CD4-positive, alpha-beta T cell treated with Interleukin-15 for 1 hour (primary cell): ENCODE measurements around the gene UBE2V1.
"Not testable (repeated sequence)": the region's sequence is repeated elsewhere in the genome, so short reads cannot be mapped to it uniquely, and the experiment has no call there.

Source experiments
- DNase-seq: peaks from one replicate; pipeline ENCODE4 v3.0.0-alpha.2; 2020

The UBE2V1 gene

DNA sequence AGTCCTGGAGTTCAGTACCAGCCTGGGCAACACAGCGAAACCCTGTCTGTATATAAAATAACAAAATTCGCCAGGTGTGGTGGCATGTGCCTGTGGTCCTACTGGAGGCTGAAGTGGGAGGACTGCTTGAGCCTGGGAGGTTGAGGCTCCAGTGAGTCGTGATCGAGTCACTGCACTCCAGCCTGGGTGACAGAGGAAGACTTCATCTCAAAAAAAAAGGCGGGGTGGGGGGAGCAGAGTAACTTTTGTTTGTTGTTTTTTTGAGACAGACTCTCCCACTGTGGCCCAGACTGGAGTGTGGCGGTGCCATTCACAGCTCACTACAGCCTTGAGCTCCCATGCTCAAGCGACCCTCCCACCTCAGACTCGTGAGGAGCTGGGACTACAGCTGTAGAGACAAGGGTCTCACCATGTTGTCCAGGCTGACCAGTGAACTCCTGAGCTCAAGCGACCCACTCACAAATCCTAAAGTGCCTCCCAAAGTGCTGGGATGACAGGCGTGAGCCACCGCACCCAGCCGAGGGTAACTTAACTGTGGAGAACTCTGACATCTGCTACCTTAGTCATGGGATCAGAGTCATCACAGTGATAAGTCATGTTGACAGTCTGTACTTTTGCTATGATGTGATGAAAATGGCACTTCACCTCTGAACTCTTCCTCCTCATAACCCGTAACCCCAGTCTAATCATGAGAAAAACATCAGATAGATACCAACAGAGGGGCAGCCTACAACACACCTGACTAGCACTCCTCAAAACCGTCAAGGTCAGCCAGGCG is 24.1 kb upstream of the UBE2V1 start:
- no peak for DNase-seq

DNA sequence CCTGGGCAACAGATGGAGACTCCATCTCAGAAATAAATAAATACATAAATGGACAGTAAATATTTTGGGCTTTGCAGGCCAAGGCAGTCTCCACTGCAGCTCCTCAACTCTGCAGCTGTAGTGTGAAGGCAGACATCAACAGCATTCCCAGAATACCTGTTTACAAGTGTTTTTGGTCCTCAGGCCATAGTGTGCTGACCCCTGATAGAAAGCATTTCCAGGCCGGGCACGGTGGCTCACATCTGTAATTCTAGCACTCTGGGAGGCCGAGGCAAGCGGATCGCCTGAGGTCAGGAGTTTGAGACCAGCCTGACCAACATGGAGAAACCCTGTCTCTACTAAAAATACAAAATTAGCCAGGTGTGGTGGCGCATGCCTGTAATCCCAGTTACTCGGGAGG is 22.2 kb upstream of the UBE2V1 start:
- not testable (repeated sequence) for DNase-seq

GRCh38 chr20:50133474-50134217 is 20.7 kb upstream of the UBE2V1 start:
- DNase-seq: no peak

GRCh38 chr20:50133041-50133440 is 20.1 kb upstream of the UBE2V1 start:
- DNase-seq: no peak

DNA sequence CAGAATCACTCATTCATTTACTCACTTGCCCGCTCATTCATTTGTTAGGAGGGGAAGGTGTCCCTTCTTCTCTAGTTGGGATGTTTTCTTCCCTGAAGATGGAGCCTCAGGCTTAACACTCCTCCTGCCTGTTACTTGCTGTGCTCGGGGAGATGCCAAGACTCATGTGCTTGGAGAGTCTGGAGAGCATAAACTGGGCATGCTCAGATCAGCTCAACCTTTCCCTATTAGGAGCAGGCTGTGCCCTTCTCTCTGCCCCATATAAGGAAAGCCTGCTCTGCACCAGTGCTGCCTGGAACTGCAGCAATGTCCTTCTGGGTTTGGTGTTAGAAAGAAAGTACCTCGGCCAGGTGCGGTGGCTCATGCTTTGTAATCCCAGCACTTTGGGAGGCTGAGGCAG is 18.0 kb upstream of the UBE2V1 start:
- DNase-seq: no peak

DNA sequence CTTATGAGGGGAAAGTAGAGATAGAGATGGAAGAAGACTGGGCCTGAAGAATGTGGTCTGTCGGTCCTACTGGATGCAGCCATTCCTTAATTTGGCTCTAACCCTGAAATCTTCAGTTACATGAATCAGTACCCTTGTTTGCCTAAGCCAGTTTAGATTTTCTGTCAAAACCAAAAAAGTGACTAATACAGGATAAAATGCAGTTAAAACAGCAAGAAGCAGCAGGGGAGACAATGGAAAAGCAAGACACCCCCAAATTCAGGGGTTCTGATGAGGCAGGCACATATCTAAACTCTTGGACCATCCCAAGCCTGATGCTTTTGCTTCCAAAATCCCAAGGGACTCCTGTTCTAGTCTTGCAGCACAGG is 17.4 kb upstream of the UBE2V1 start:
- no peak for DNase-seq

DNA sequence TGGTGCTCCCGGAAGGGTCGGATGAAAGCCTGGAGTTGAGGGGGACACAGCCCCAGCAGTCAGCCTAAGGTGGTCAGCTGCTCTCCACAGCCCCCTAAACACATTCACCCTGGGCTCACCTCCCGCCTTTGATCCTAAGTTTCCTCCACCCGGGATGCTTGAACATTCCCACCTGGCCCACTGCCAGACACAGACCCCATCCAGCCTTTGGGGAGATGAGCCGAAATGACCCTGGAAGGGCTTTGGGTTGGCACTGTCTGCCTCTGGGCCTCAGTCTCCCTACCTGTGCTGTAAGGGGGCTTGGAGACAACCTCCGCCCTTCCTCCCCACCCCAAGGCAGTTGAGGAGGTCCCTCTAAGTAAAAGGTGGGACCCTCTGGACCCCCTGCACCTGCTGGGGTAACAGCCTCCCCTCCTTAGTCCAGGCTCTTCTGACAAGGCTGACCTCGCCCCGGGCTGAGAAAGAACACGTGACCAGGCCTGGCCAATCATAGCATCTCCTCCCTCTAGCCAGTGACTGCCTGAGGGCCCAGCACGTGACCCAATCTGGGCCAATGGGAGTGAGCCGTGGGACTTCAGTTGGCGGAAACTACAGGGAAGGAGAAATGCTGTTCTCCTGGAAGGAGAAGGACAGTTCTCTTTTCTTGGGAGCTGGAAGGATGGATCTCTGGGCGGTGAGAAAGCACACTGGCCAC is 16.9 kb upstream of the UBE2V1 start:
- no peak for DNase-seq

DNA sequence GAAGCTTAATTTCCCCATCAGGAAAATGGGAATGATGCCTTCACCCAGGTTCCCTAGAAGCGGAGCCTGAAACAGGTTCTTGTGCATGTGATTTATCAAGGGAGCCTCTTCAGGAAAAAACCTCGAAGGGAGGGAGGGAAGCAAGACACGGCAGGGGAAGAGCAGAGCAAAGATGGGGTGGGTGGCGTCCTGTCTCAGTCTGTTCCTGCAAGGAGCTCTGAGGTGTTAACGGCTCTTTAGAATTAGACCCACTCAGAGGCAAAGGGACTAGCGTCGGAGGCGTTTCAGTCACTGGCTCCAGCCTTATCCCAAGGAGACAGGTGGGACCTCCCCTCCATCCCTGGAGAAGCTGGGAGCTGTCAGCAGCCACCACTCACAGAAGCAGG is 15.6 kb upstream of the UBE2V1 start:
- no peak for DNase-seq

GRCh38 chr20:50127587-50128519 is 14.9 kb upstream of the UBE2V1 start:
- no peak for DNase-seq

DNA sequence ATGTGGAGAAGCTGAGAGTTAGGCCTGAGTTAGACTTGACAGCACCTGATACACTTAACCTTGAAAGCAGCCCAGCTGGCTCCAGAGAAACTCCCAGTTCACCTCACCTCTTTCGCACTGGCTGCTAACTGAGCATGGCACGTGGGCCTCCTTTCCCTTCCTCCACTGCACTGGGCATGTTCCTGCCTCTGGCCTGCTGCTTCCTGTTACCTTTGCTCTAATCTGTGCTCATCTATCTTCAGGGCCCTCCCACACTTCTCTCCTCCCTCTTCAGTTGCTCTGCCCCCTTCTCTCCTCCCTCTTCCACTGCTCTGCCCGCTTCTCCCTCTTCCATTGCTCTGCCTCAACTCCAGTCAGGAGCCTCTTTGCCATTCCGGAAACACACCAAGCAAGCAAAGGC is 13.7 kb upstream of the UBE2V1 start:
- DNase-seq: no peak

DNA sequence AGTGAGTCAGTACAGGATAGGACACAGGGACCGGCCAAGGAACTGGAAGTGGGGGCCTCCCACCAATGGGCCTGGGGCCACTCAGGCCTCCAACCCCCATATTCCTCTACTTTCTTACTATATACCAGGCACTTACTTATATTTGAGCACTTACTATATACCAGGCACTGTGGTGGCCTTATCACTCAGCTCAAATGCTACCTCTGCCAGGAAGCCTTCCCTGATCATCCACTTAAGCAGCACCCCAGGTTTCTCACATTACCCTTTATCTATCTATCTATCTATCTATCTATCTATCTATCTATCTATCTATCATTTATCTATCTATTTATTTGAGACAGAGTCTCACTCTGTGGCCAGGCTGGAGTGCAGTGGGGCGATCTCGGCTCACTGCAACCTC is 12.3 kb upstream of the UBE2V1 start:
- DNase-seq: no peak

DNA sequence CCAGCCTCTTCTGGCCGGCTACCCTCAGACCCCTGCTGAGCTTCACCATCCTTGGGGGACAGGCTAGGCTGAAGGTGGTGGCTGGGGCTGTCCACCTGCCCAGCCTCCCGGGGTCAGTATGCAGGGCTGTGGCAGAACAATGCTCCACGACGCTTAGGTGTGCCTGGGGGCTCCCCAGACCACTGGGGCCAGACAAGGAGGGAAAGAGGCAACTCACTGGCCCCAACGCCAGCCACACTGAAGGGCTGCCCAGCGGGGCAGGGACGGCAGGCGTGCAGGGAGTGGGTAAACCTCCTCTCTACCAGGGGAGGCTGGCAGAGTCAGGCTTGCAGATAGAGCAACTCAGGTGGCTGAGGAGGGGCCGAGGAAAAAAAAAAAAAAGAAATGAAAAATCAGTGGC is 11.5 kb upstream of the UBE2V1 start:
- DNase-seq: no peak

DNA sequence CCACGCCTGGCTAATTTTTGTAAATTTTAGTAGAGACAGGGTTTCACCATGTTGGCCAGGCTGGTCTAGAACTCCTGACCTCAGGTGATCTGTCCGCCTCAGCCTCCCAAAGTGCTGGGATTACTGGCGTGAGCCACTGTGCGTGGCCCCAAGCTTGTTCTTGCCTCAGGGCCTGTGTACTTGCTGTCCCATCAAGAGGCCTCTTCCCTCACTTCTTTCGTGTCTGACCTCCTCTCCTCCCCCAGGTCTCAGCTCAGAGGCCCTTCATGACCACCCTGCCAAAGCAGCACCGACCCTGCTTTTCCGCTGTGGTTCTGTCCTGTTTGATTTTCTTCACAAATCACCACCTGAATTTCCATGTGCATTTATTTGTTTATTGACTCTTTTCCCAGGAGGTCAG is 10.5 kb upstream of the UBE2V1 start:
- no peak for DNase-seq

DNA sequence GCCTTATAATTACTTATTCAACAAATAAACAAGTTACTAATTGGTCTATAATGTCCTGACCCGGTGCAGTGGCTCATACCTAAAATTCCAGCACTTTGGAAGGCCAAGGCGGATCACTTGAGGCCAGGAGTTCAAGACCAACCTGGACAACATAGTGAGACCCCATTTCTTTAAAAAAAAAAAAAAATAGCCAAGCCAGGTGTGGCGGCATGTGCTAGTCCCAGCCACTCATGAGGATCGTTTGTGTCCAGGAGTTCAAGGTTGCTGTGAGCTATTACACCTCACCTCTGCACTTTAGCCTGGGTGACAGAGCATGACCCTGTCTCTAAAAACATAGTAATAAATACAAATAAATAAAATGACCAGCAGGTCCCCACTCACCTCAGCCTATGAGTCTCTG is 9.8 kb upstream of the UBE2V1 start:
- no peak for DNase-seq

DNA sequence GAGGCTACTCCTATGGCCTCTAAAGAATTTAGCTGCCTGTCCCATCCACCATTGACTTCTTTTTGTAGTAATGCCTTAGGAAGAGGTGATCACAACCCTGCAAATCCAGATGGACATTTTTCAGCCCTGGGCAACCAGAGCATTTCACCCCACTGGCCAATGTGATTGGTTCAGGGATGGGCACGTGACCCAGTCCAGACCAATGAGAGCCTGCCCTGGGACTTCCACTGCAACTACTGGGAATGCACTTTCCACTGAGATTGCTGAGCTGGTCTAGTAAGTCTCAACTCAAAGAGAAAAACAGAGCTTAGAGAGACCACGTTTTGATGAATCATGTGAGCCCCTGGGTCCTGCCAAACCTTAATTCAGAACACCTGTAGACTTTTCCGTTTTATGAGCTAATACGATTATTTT is 8.9 kb upstream of the UBE2V1 start:
- DNase-seq: no peak

DNA sequence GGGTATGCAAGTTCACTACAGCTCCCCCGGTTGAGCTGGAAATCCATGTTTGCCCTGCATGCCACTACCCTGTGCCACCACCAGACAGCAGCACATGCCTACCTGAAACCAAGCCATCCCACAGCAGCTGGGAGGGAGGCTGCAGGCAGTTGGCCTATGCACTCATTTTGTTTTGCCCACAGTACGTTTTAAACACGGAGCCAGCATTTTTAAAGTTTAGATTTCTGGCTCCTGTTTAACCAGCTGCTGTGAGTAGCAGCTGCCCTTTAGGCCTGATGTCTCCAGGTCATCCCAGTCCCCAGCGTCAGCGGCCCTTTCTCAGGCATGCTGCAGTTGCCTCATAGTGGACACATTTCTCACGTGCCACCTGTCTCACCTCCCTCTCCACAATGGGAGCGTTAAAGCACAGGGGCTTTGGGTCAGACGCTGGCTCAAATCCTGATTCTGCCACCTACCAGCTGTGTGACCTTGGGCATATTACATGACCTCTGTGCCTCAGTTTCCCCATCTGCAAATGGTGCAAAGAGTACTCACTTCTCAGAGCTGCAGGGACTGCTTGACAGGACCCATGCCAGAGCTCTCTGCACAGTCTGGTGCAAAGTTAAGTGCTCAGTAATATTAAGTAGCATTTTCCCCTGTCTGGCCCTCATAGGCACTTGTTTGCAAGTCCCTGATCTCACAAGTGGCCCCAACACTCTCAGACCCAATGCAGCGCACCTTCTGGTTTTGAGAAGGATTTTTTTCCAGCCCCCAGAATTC is 8.2 kb upstream of the UBE2V1 start:
- DNase-seq: peak; percentile 65

DNA sequence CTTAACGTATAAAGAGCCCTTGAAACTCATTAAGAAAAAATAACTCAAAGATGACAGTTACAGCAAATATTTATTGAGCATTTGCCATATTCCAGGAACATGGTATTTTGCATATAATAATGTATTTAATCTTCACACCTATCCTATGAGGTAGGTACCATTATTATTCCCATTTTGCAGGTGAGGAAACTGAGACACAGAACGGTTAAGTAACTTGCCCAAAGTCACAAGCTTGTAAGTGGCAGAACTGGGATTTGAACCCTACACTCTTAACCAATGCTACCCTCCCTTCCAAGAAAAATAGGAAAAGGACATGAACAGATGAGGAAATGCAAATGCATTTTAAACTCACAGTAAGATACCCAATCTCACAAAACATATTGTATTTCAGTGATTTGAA is 5.3 kb upstream of the UBE2V1 start:
- DNase-seq: no peak

DNA sequence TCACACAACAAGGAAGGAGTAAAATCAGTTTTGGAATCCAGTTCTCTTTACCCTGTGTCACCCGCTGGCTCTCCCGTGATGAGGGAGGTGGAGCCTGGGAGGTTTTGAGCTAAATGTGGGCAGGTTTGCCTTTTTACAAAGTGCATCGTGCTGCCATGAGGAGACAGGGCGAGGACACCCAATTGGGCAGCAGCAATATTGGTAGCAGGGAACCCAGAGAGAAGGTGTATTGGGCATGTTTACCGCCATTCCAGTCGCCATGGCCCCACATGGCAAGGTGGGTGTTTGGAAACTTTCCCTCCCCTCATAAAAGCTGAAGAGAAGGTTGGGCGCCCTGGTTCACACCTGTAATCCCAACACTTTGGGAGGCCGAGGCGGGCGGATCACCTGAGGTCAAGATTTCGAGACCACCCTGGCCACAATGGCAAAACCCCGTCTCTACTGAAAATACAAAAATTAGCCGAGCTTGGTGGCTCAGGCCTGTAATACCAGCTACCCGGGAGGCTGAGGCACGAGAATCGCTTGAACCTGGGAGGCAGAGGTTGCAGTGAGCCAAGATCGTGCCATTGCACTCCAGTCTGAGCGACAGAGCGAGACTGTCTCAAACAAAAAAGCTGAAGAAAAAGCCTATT is 3.5 kb upstream of the UBE2V1 start:
- DNase-seq: no peak

GRCh38 chr20:50115591-50116367 is 2.8 kb upstream of the UBE2V1 start:
- DNase-seq: peak; percentile 91

- no peak for DNase-seq
Observed at GRCh38 chr20:50115041-50115512, 2.1 kb upstream of the UBE2V1 start.
